HG02840 (cell line): ENCODE measurements around the gene NEGR1.

Experiments
- ATAC-seq: cut with Tn5 transposase; IDR thresholded peaks from one replicate; pipeline ENCODE4 v1.9.1; 2021; ENCODE audit warnings: mild to moderate bottlenecking, moderate library complexity, moderate number of reproducible peaks; ENCODE audit not compliant: unreplicated experiment, low FRiP score

The NEGR1 gene

GRCh38 chr1:72056516-72056915 lies 225.8 kb downstream of the NEGR1 start:
- ATAC-seq, result no peak

- ATAC-seq, result no peak
These were observed 230.8 kb downstream of the NEGR1 start for GRCh38 chr1:72051538-72051937.

- ATAC-seq, result no peak
These were observed 231.8 kb downstream of the NEGR1 start for GRCh38 chr1:72050551-72050950.

- no peak for ATAC-seq
These were observed 244.5 kb downstream of the NEGR1 start for GRCh38 chr1:72037745-72038343.

GRCh38 chr1:72034827-72035226 lies 247.5 kb downstream of the NEGR1 start:
- ATAC-seq, result no peak

GRCh38 chr1:72023063-72023930 lies 259.0 kb downstream of the NEGR1 start:
- ATAC-seq, result no peak

- no peak for ATAC-seq
These were observed 263.8 kb downstream of the NEGR1 start for GRCh38 chr1:72018562-72018961.

GRCh38 chr1:72015006-72015405 lies 267.3 kb downstream of the NEGR1 start:
- ATAC-seq, result no peak

GRCh38 chr1:72013161-72013560 lies 269.2 kb downstream of the NEGR1 start:
- ATAC-seq, result no peak

- no peak for ATAC-seq
These were observed 270.6 kb downstream of the NEGR1 start for GRCh38 chr1:72011721-72012120.

- no peak for ATAC-seq
These were observed 272.3 kb downstream of the NEGR1 start for GRCh38 chr1:72010094-72010431.

- ATAC-seq, result no peak
These were observed 272.9 kb downstream of the NEGR1 start for GRCh38 chr1:72009173-72010093.

- ATAC-seq, result no peak
These were observed 275.0 kb downstream of the NEGR1 start for GRCh38 chr1:72007312-72007711.

GRCh38 chr1:72006092-72006491 lies 276.2 kb downstream of the NEGR1 start:
- ATAC-seq, result no peak

- ATAC-seq, result no peak
These were observed 279.2 kb downstream of the NEGR1 start for GRCh38 chr1:72003092-72003491.

- no peak for ATAC-seq
These were observed 281.5 kb downstream of the NEGR1 start for GRCh38 chr1:72000809-72001208.

GRCh38 chr1:71994646-71995045 lies 287.7 kb downstream of the NEGR1 start:
- no peak for ATAC-seq

- ATAC-seq, result no peak
These were observed 295.2 kb downstream of the NEGR1 start for GRCh38 chr1:71987181-71987580.

GRCh38 chr1:71986160-71986559 lies 296.2 kb downstream of the NEGR1 start:
- no peak for ATAC-seq

GRCh38 chr1:71980556-71980955 lies 301.8 kb downstream of the NEGR1 start:
- ATAC-seq, result no peak

GRCh38 chr1:71979882-71980281 lies 302.5 kb downstream of the NEGR1 start:
- no peak for ATAC-seq
